Measurements from ENCODE around the gene BATF.

BATF gene

DNA sequence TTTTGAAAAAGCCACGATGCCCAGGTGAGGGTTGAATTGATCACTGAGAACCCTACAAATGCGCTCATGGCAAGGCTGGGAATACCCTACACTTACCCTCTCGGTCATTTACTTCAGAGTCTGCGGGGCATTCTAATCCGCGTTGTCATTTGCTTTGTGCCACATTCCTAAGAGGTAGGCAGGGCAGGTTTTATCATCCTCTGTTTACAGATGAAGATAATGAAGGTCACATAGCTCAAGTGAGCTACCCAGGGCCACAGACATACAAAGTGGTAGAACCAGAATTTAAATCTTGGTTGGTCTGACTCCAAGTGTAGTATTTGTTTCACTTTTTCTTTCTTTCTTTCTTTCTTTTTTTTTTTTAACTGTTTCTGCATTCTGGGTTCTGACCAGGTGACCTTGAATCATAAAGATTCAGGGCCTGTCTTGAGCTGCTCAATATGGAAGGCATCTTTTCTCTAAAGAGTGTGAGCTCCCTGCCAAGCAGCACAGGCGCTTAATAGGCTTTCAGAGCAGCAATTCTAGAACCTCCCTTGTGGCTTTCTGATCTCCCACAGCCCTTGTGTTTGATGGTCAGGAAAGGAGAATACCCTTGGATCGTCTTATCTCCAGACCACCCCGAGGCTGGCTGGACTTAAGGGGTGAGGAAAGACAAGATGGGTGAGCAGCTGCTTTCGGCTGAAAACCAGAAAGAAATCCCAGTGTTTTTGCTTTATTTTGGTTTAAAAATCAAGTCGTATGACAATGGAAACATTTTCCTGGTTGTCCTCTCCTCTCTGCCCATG is 662 bp upstream of the BATF start:
- no peaks in the 10 kb centered on the region for H3K36me3 ChIP-seq (ENCODE audit: insufficient read depth, low read length)
- no peaks in the 10 kb centered on the region for H3K9me3 ChIP-seq (ENCODE audit: low read length)
- H3K27ac ChIP-seq (ENCODE audit: low read depth, low read length), result no peak overlapping the region
- H3K27me3 ChIP-seq (ENCODE audit: control insufficient read depth in 1 of 2, insufficient read depth in 2 of 2, low read length in 2 of 2), result no peaks in the 10 kb centered on the region
- no peak overlapping the region for H3K4me3 ChIP-seq (ENCODE audit: low read depth in 1 of 2, low read length in 2 of 2)
- H3K9ac ChIP-seq (ENCODE audit: low read length), result no peak overlapping the region
- H3K4me1 ChIP-seq (ENCODE audit: insufficient read depth, low read length), result no peaks in the 10 kb centered on the region

DNA sequence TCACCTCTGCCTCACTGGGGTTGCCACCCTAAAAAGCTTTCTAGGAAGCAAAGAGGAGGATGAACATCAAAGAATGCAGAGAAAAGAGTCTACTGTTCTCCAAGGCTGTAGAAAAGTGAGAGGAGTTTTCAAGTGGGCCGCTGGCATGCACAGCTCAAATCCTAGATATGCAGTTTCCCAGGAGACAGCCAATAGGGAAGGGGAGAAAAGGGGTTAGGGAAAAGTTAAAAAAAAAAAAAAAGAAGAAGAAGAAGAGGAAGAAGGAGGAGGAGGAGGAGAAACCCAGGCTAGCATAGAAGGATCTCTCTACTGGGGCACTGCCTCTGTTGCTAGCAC is 682 bp downstream of the BATF start:
- no peaks in the 10 kb centered on the region for H3K36me3 ChIP-seq (ENCODE audit: insufficient read depth, low read length)
- H3K4me3 ChIP-seq (ENCODE audit: low read depth in 1 of 2, low read length in 2 of 2), result no peak overlapping the region
- no peak overlapping the region for H3K27ac ChIP-seq (ENCODE audit: low read depth, low read length)
- no peaks in the 10 kb centered on the region for H3K9me3 ChIP-seq (ENCODE audit: low read length)
- no peaks in the 10 kb centered on the region for H3K27me3 ChIP-seq (ENCODE audit: control insufficient read depth in 1 of 2, insufficient read depth in 2 of 2, low read length in 2 of 2)
- H3K9ac ChIP-seq (ENCODE audit: low read length), result no peak overlapping the region
- H3K4me1 ChIP-seq (ENCODE audit: insufficient read depth, low read length), result no peaks in the 10 kb centered on the region

GRCh38 chr14:75523771-75524171 is 1.5 kb downstream of the BATF start:
- H3K27ac ChIP-seq (ENCODE audit: low read depth, low read length), result no peak overlapping the region
- H3K9me3 ChIP-seq (ENCODE audit: low read length), result no peaks in the 10 kb centered on the region
- H3K4me3 ChIP-seq (ENCODE audit: low read depth in 1 of 2, low read length in 2 of 2), result no peak overlapping the region
- no peaks in the 10 kb centered on the region for H3K4me1 ChIP-seq (ENCODE audit: insufficient read depth, low read length)
- H3K27me3 ChIP-seq (ENCODE audit: control insufficient read depth in 1 of 2, insufficient read depth in 2 of 2, low read length in 2 of 2), result no peaks in the 10 kb centered on the region
- no peaks in the 10 kb centered on the region for H3K36me3 ChIP-seq (ENCODE audit: insufficient read depth, low read length)
- no peak overlapping the region for H3K9ac ChIP-seq (ENCODE audit: low read length)

DNA sequence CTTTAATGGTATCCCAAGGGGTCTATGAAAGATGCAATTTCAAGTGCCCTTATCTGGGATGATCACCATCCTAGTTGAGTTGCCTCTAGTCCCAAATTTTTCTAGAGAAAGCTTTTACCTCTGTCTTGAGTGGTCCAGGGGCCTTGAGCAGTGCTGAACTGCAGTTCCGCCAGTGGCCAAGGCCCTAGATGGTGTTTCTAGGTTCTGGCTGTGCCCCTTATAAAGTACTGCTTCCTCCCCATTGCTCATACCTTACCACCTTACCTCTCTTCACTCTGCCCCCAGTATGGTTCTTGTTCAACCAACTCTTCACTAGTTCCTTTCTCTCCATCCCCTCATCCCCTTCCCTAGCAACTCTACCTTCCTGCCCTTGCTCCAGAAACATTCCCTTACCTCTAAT is 3.7 kb downstream of the BATF start:
- no peak overlapping the region for H3K27ac ChIP-seq (ENCODE audit: low read depth, low read length)
- H3K4me3 ChIP-seq (ENCODE audit: low read depth in 1 of 2, low read length in 2 of 2), result no peak overlapping the region
- no peak overlapping the region for H3K9ac ChIP-seq (ENCODE audit: low read length)
- no peaks in the 10 kb centered on the region for H3K9me3 ChIP-seq (ENCODE audit: low read length)
- H3K27me3 ChIP-seq (ENCODE audit: control insufficient read depth in 1 of 2, insufficient read depth in 2 of 2, low read length in 2 of 2), result no peaks in the 10 kb centered on the region
- no peaks in the 10 kb centered on the region for H3K4me1 ChIP-seq (ENCODE audit: insufficient read depth, low read length)
- no peaks in the 10 kb centered on the region for H3K36me3 ChIP-seq (ENCODE audit: insufficient read depth, low read length)

- Histone ChIP-seq H3K27ac (ENCODE audit: low read depth, low read length) (no peak overlapping the region), H3K36me3 (ENCODE audit: insufficient read depth, low read length) (no peaks in the 10 kb centered on the region), H3K9me3 (ENCODE audit: low read length) (no peaks in the 10 kb centered on the region), H3K9ac (ENCODE audit: low read length) (no peak overlapping the region), H3K4me1 (ENCODE audit: insufficient read depth, low read length) (no peaks in the 10 kb centered on the region), H3K4me3 (ENCODE audit: low read depth in 1 of 2, low read length in 2 of 2) (no peak overlapping the region), H3K27me3 (ENCODE audit: control insufficient read depth in 1 of 2, insufficient read depth in 2 of 2, low read length in 2 of 2) (no peaks in the 10 kb centered on the region)
These were observed 5.3 kb downstream of the BATF start for GRCh38 chr14:75527449-75528163.

DNA sequence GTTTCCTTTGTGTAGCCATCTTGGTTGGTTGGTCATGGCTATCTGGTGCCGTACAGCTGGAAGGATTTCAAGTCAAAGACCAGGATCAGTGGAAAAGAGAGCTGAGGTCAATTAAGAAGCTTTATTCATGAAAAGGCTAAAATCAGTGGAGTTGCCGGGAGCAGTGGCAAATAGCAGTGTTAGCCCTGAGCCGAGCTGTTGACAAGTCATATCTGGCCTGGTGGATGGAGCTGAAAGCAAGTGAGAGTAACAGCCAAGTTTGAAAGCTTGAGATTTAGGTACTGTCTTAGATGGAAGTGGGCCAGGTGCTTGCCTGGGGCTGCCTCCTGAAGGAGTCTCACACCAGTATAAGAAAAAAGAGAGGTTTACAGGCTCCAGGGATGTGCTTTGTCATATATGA is 9.0 kb downstream of the BATF start:
- Histone ChIP-seq H3K27me3 (ENCODE audit: control insufficient read depth in 1 of 2, insufficient read depth in 2 of 2, low read length in 2 of 2) (no peaks in the 10 kb centered on the region), H3K4me1 (ENCODE audit: insufficient read depth, low read length) (peaks cover 4% of the 10 kb centered on the region), H3K4me3 (ENCODE audit: low read depth in 1 of 2, low read length in 2 of 2) (no peak overlapping the region), H3K9me3 (ENCODE audit: low read length) (no peaks in the 10 kb centered on the region), H3K27ac (ENCODE audit: low read depth, low read length) (no peak overlapping the region), H3K36me3 (ENCODE audit: insufficient read depth, low read length) (no peaks in the 10 kb centered on the region), H3K9ac (ENCODE audit: low read length) (no peak overlapping the region)

- H3K27me3 ChIP-seq (ENCODE audit: control insufficient read depth in 1 of 2, insufficient read depth in 2 of 2, low read length in 2 of 2), result no peaks in the 10 kb centered on the region
- no peak overlapping the region for H3K9ac ChIP-seq (ENCODE audit: low read length)
- H3K27ac ChIP-seq (ENCODE audit: low read depth, low read length), result no peak overlapping the region
- H3K36me3 ChIP-seq (ENCODE audit: insufficient read depth, low read length), result no peaks in the 10 kb centered on the region
- no peak overlapping the region for H3K4me3 ChIP-seq (ENCODE audit: low read depth in 1 of 2, low read length in 2 of 2)
- no peaks in the 10 kb centered on the region for H3K9me3 ChIP-seq (ENCODE audit: low read length)
- H3K4me1 ChIP-seq (ENCODE audit: insufficient read depth, low read length), result peaks cover 4% of the 10 kb centered on the region
These were observed 9.5 kb downstream of the BATF start for GRCh38 chr14:75531660-75532317.

DNA sequence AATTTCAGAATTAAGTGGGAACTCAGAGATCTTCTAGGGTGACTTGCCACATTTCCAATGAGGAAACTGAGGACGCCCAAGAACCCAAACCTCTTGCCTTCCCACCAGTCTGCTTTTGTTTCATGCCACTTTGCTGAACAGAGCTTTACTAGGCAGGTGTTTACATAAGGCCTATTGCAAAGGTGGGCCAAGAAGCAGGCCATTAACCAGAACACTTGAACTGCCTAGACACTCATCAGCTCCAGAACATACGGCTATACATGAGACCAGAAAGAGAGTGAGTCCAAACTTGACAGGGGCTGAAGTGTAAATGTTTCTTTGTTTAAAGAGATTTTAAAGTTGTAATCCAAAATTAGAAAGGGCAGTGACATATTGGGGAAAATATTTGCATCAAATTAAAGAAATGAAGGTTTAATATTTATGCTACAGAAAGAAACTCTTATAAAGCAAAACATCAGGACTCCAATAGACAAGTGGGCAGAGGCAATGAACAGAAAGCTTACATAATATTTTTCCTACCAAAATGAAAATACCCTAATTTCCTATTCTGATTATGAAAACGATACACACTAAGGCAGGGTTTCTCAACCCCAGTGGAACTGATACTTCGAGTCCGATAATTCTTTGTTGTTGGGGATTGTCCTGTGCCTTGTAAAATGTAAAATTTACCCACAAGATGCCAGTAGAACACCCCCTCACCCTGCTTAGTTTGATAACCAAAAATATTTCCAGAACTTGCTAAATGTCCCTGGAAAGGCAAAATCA is 11.7 kb downstream of the BATF start:
- Histone ChIP-seq H3K36me3 (ENCODE audit: insufficient read depth, low read length) (no peaks in the 10 kb centered on the region), H3K4me3 (ENCODE audit: low read depth in 1 of 2, low read length in 2 of 2) (no peak overlapping the region), H3K9me3 (ENCODE audit: low read length) (no peaks in the 10 kb centered on the region), H3K4me1 (ENCODE audit: insufficient read depth, low read length) (peaks cover 4% of the 10 kb centered on the region), H3K27me3 (ENCODE audit: control insufficient read depth in 1 of 2, insufficient read depth in 2 of 2, low read length in 2 of 2) (no peaks in the 10 kb centered on the region), H3K9ac (ENCODE audit: low read length) (no peak overlapping the region), H3K27ac (ENCODE audit: low read depth, low read length) (no peak overlapping the region)

GRCh38 chr14:75535164-75535898 is 13.1 kb downstream of the BATF start:
- Histone ChIP-seq H3K36me3 (ENCODE audit: insufficient read depth, low read length) (no peaks in the 10 kb centered on the region), H3K27me3 (ENCODE audit: control insufficient read depth in 1 of 2, insufficient read depth in 2 of 2, low read length in 2 of 2) (no peaks in the 10 kb centered on the region), H3K9ac (ENCODE audit: low read length) (no peak overlapping the region), H3K27ac (ENCODE audit: low read depth, low read length) (no peak overlapping the region), H3K4me1 (ENCODE audit: insufficient read depth, low read length) (peaks cover 4% of the 10 kb centered on the region), H3K4me3 (ENCODE audit: low read depth in 1 of 2, low read length in 2 of 2) (no peak overlapping the region), H3K9me3 (ENCODE audit: low read length) (no peaks in the 10 kb centered on the region)

GRCh38 chr14:75537071-75537470 is 14.8 kb downstream of the BATF start:
- H3K36me3 ChIP-seq (ENCODE audit: insufficient read depth, low read length), result no peaks in the 10 kb centered on the region
- no peak overlapping the region for H3K9ac ChIP-seq (ENCODE audit: low read length)
- H3K9me3 ChIP-seq (ENCODE audit: low read length), result no peaks in the 10 kb centered on the region
- H3K4me3 ChIP-seq (ENCODE audit: low read depth in 1 of 2, low read length in 2 of 2), result no peak overlapping the region
- no peaks in the 10 kb centered on the region for H3K27me3 ChIP-seq (ENCODE audit: control insufficient read depth in 1 of 2, insufficient read depth in 2 of 2, low read length in 2 of 2)
- peaks cover 4% of the 10 kb centered on the region for H3K4me1 ChIP-seq (ENCODE audit: insufficient read depth, low read length)
- no peak overlapping the region for H3K27ac ChIP-seq (ENCODE audit: low read depth, low read length)

DNA sequence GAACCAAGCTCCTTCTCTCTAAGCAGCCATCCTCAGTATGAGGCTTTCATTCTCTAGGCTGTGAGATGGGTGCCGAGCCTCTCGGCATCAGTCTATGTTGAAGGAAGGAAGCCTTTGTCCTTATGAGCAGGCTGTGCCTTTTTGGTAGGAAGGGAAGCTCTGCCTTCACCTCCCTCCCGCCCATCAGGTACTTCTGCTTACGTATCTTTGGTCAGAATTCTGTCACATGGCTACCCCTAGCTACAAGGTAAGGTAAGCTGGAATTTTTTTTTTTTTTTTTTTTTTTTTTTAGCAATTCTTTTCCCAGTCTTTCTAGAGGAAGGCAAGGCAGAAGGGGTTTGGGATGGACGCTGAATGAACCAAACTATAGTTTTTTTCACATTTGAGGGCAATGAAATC is 16.9 kb downstream of the BATF start:
- H3K36me3 ChIP-seq (ENCODE audit: insufficient read depth, low read length), result no peaks in the 10 kb centered on the region
- no peaks in the 10 kb centered on the region for H3K27me3 ChIP-seq (ENCODE audit: control insufficient read depth in 1 of 2, insufficient read depth in 2 of 2, low read length in 2 of 2)
- no peak overlapping the region for H3K9ac ChIP-seq (ENCODE audit: low read length)
- no peaks in the 10 kb centered on the region for H3K4me1 ChIP-seq (ENCODE audit: insufficient read depth, low read length)
- no peaks in the 10 kb centered on the region for H3K9me3 ChIP-seq (ENCODE audit: low read length)
- no peak overlapping the region for H3K27ac ChIP-seq (ENCODE audit: low read depth, low read length)
- no peak overlapping the region for H3K4me3 ChIP-seq (ENCODE audit: low read depth in 1 of 2, low read length in 2 of 2)

Data from muscle layer of colon (tissue), 2 donors.